ENCODE results near the gene TSC22D2. TPM values are rescaled to one million over a fixed set of nuclear protein-coding genes. Genes with fewer than 3 reads are reported as not detected.

TSC22D2 gene
- total RNA-seq, 1 experiment from 2014 or later = 49.7 TPM

DNA sequence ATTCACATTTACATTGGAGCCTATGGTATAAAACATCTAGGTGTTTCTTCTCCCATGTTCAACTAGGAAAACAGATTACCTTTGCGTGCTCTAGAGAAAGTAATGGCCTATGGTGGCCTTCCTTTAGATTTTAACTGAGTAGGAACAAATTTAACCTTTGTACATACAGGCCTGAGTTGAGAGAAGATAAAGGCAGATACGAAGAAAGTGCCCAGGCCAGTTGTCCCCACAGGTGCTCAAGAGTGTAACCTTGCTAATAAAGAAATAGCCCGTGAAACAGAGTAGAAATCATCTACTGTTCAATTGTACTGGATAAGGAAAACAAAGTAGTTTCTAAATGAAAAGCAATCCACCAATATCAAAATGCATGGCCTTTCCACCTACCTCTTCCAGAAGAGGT is 6.8 kb upstream of the TSC22D2 start:
- Mint-ChIP-seq H3K36me3 (ENCODE audit: insufficient read depth, unreplicated experiment) (no peaks in the 10 kb centered on the region), H3K9me3 (ENCODE audit: low read depth, unreplicated experiment) (no peaks in the 10 kb centered on the region), H3K27ac (ENCODE audit: unreplicated experiment) (no peak overlapping the region), H3K4me1 (ENCODE audit: low read depth, unreplicated experiment) (peaks cover under 1% of the 10 kb centered on the region), H3K27me3 (ENCODE audit: unreplicated experiment) (no peaks in the 10 kb centered on the region), H3K4me3 (ENCODE audit: low read depth, unreplicated experiment) (no peak overlapping the region)
- DNase-seq = no peak
- TF ChIP-seq CTCF (IDR thresholded peaks at IDR 0.05; ENCODE audit: unreplicated experiment) = no peak
- no TSS peak for BruUV-seq (replicated peaks)
- CTCF ChIA-PET = no interaction called here
- intact Hi-C loops (cut with micrococcal nuclease; ENCODE audit: unreplicated experiment) = no loop called here

GRCh38 chr3:150402217-150402616 is 5.9 kb upstream of the TSC22D2 start:
- intact Hi-C loops (cut with micrococcal nuclease; ENCODE audit: unreplicated experiment) = no loop called here
- H3K36me3 Mint-ChIP-seq (ENCODE audit: insufficient read depth, unreplicated experiment) = peaks cover 8% of the 10 kb centered on the region
- CTCF ChIA-PET = interaction anchor here (1.1 kb wide), 1 partner anchor 93 kb away, joined by 3 read pairs; no protein-coding TSS in a partner anchor
- no peak for DNase-seq
- H3K9me3 Mint-ChIP-seq (ENCODE audit: low read depth, unreplicated experiment) = no peaks in the 10 kb centered on the region
- TF ChIP-seq CTCF (IDR thresholded peaks at IDR 0.05; ENCODE audit: unreplicated experiment) = no peak
- no TSS peak for BruUV-seq (replicated peaks)
- no peak overlapping the region for H3K27ac Mint-ChIP-seq (ENCODE audit: unreplicated experiment)
- no peak overlapping the region for H3K4me3 Mint-ChIP-seq (ENCODE audit: low read depth, unreplicated experiment)
- H3K4me1 Mint-ChIP-seq (ENCODE audit: low read depth, unreplicated experiment) = peaks cover 9% of the 10 kb centered on the region
- H3K27me3 Mint-ChIP-seq (ENCODE audit: unreplicated experiment) = no peaks in the 10 kb centered on the region

DNA sequence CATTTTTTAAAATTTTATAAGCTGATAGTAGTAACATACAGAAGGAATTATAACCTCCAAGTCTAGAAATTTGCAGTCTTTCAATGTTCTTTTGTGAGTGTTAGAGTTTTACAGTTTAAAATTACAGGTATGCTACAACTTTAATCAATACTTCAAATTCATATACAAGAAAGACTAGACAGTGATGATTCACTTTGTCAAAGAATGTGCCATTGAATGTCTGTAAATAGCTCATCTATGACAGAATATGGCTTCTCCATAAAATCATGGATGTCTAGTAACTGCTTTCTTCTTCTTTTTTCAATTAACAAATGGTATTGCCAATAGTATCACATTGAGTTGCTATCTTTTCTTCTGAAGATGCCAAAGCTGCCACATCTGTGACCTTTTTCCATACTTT is 4.1 kb upstream of the TSC22D2 start:
- no peak for TF ChIP-seq CTCF (IDR thresholded peaks at IDR 0.05; ENCODE audit: unreplicated experiment)
- no peaks in the 10 kb centered on the region for H3K27me3 Mint-ChIP-seq (ENCODE audit: unreplicated experiment)
- H3K27ac Mint-ChIP-seq (ENCODE audit: unreplicated experiment) = no peak overlapping the region
- BruUV-seq (replicated peaks) = no TSS peak
- intact Hi-C loops (cut with micrococcal nuclease; ENCODE audit: unreplicated experiment) = no loop called here
- H3K4me3 Mint-ChIP-seq (ENCODE audit: low read depth, unreplicated experiment) = no peak overlapping the region
- H3K36me3 Mint-ChIP-seq (ENCODE audit: insufficient read depth, unreplicated experiment) = peaks cover 26% of the 10 kb centered on the region
- H3K4me1 Mint-ChIP-seq (ENCODE audit: low read depth, unreplicated experiment) = peaks cover 12% of the 10 kb centered on the region
- CTCF ChIA-PET = interaction anchor here (1.1 kb wide), 1 partner anchor 11 kb away, joined by 3 read pairs; no protein-coding TSS in a partner anchor
- no peaks in the 10 kb centered on the region for H3K9me3 Mint-ChIP-seq (ENCODE audit: low read depth, unreplicated experiment)
- DNase-seq = no peak

- peaks cover 58% of the 10 kb centered on the region for H3K36me3 Mint-ChIP-seq (ENCODE audit: insufficient read depth, unreplicated experiment)
- H3K27me3 Mint-ChIP-seq (ENCODE audit: unreplicated experiment) = no peaks in the 10 kb centered on the region
- peaks cover 12% of the 10 kb centered on the region for H3K4me1 Mint-ChIP-seq (ENCODE audit: low read depth, unreplicated experiment)
- no peak for TF ChIP-seq CTCF (IDR thresholded peaks at IDR 0.05; ENCODE audit: unreplicated experiment)
- no peaks in the 10 kb centered on the region for H3K9me3 Mint-ChIP-seq (ENCODE audit: low read depth, unreplicated experiment)
- DNase-seq = no peak
- CTCF ChIA-PET = interaction anchor here (0.7 to 3.7 kb wide), 5 partner anchors 9 to 356 kb away, joined by 3 to 34 read pairs (median 3); no protein-coding TSS in a partner anchor
- H3K27ac Mint-ChIP-seq (ENCODE audit: unreplicated experiment) = peak overlapping the region; percentile 99
- BruUV-seq (replicated peaks) = TSS peak; percentile 67
- peak overlapping the region; percentile 74 for H3K4me3 Mint-ChIP-seq (ENCODE audit: low read depth, unreplicated experiment)
- intact Hi-C loops (cut with micrococcal nuclease; ENCODE audit: unreplicated experiment) = loop anchor here (1.0 kb wide), 3 partner anchors 35 to 121 kb away; no protein-coding TSS in a partner anchor
These were observed 869 bp upstream of the TSC22D2 start for GRCh38 chr3:150407051-150407807.

All from Calu3 (cell line).